Pancreas (tissue), 10 donors: ENCODE measurements around the gene NCKIPSD. TPM values are rescaled to one million over a fixed set of nuclear protein-coding genes. Genes with fewer than 3 reads are reported as not detected.
"Not testable (repeated sequence)": the region's sequence is repeated elsewhere in the genome, so short reads cannot be mapped to it uniquely, and the experiment has no call there.

ENCODE experiments used
- ATAC-seq, 4 donors: fragments of 200-7000 bp; cut with Tn5 transposase; one replicate each; pipeline versions ENCODE4 v1.8.0 to v1.9.1; 2020; ENCODE audit warnings: mild to moderate bottlenecking in 4 of 4, moderate library complexity in 4 of 4
- DNase-seq, 6 donors: peaks; one replicate each; pipeline ENCODE4 v3.0.0-alpha.2; 2020
- FAIRE-seq: peaks from 2 replicates; lab custom pipeline; 2012; peaks lifted over from hg19 to GRCh38; lab: Jason Lieb, UNC
- H3K27ac ChIP-seq, 4 donors: fragments of 200-600 bp; sonication (generic); 1 replicate in 3 of 4; 2 replicates in 1 of 4; pipeline versions ENCODE4 v1.5.0 to v1.8.0; 2020
- H3K27me3 ChIP-seq, 4 donors: fragments of 200-600 bp; one replicate each; pipeline ENCODE4 v1.8.0; 2021
- H3K36me3 ChIP-seq, 3 donors: fragments of 200-600 bp; sonication (generic) in 1 of 3; one replicate each; pipeline versions ENCODE4 v1.5.0 to v1.8.0; 2020 to 2021
- H3K4me1 ChIP-seq, 3 donors: fragments of 200-600 bp; one replicate each; pipeline ENCODE4 v1.8.0; 2021
- H3K4me3 ChIP-seq, 4 donors: fragments of 200-600 bp; sonication (generic) in 2 of 4; one replicate each; pipeline versions ENCODE4 v1.5.0 to v1.8.0; 2020 to 2021
- H3K9me3 ChIP-seq, 4 donors: fragments of 200-600 bp; one replicate each; pipeline ENCODE4 v1.8.0; 2021
- WGBS, 2 donors: extraction: QIAGEN DNeasy Blood & Tissue Kit; methylation state at CpG; one replicate each; pipeline ENCODE4 v1.1.7; 2013; 5-methylcytosine and 5-hydroxymethylcytosine counted together
- intact Hi-C, 3 donors: fragments of 100-400 bp; cut with DNase I; formaldehyde crosslinking; loops; one replicate each; pipeline versions ENCODE4 v1.11.1 to v1.14.2; 2022
- polyA plus RNA-seq, 2 donors: library from polyadenylated mRNA; stranded (reverse); fragments of 200-250 nt; gene quantifications; one replicate each; pipeline ENCODE4 v1.2.3, GENCODE V29; 2013
- total RNA-seq, 6 donors: library from RNA; stranded (reverse); fragmentation: NEBNext Ultra II Directional in 4 of 6; extraction: Animal tissue kit (Norgen Biotek cat#: 25700) in 4 of 6; gene quantifications; one replicate each; pipeline versions ENCODE4 v1.2.1 to v1.2.4, GENCODE V29; 2021 to 2023
- TF ChIP-seq, protein P1 (sequence below), 4 donors: fragments of 200-600 bp; sonication (generic) in 3 of 4; IDR thresholded peaks; one replicate each; pipeline versions ENCODE4 v1.5.0 to v1.8.0; 2021; ENCODE audit warnings: antibody characterized with exemption in 4 of 4
- donor health status: healthy with polysubstance abuse.
- donor health status: DM: no; HTN: no; CAD: no; lungs with moderate emphysema.
- donor health status: DM: no; HTN: no; CAD: no.
- donor health status: control.
- donor health status: control.
- donor health status: Bipolar disorder and iron deficiency.
- donor health status: DM: yes; HTN: yes; CAD: no.
- donor health status: DM: no; HTN: no; CAD: no.
- donor health status: DM: no; HTN: no; CAD: no.
- donor health status: DM: yes; HTN: yes; CAD: no.

Gene NCKIPSD
- total and polyA plus RNA-seq, 8 donors = 5.4 to 17.0 (median 7.5) TPM

DNA sequence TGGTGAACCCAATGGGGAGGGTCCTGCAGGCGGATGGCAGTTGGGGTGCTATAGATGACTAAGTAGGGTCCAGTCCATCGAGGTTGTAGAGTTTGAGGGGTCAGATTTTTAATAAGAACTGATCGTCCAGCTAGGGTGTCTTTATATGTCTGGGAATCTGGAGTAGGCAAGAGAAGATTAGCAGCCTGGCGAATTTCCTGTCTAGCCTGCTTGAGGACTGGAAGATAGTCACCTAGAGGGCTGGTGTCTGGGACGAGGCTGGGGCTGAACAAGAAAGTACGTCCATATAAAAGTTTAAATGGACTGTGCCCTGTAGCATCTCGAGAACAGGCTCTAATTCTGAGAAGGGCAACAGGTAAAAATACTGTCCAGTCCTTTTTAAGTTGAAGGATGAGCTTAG lies 38.0 kb upstream of the NCKIPSD start:
- Histone ChIP-seq H3K36me3 (no peaks in the 10 kb centered on the region), H3K4me3 (no peak overlapping the region), H3K9me3 (no peaks in the 10 kb centered on the region), H3K27ac (no peak overlapping the region), H3K27me3 (no peaks in the 10 kb centered on the region), H3K4me1 (no peaks in the 10 kb centered on the region)
- 87 to 88% methylated on average over 7 of the region's 7 CpGs for WGBS, 2 donors
- DNase-seq = no peak
- intact Hi-C loops = no loop called here
- TF ChIP-seq, protein P1, sequence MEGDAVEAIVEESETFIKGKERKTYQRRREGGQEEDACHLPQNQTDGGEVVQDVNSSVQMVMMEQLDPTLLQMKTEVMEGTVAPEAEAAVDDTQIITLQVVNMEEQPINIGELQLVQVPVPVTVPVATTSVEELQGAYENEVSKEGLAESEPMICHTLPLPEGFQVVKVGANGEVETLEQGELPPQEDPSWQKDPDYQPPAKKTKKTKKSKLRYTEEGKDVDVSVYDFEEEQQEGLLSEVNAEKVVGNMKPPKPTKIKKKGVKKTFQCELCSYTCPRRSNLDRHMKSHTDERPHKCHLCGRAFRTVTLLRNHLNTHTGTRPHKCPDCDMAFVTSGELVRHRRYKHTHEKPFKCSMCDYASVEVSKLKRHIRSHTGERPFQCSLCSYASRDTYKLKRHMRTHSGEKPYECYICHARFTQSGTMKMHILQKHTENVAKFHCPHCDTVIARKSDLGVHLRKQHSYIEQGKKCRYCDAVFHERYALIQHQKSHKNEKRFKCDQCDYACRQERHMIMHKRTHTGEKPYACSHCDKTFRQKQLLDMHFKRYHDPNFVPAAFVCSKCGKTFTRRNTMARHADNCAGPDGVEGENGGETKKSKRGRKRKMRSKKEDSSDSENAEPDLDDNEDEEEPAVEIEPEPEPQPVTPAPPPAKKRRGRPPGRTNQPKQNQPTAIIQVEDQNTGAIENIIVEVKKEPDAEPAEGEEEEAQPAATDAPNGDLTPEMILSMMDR (IDR thresholded peaks at IDR 0.05) = no peak
- no peak for FAIRE-seq
- no peak for ATAC-seq

DNA sequence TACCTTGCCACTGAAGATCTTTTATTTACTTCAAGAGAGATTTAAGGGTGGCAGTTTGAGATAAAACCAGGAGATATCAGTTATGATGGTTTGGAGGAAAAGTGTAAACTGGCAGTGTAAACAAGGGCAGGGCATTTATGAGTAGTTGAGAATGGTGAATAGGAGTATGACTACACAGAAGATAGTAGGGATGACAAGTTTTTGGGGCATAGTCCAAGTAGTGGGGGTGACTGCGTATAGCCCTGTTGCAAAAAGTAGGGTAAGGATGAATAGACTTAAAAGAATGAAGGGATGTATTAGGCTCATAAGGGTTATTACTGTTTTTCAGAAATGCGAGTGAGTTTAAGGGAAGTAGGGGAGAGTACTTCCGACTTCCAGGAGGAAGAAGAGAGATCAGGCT lies 37.6 kb upstream of the NCKIPSD start:
- 84 to 89% methylated on average over 3 of the region's 3 CpGs for WGBS, 2 donors
- H3K27me3 ChIP-seq, FAIRE-seq, H3K36me3 ChIP-seq, H3K4me1 ChIP-seq, ATAC-seq, H3K9me3 ChIP-seq, H3K4me3 ChIP-seq, intact Hi-C loops, H3K27ac ChIP-seq, DNase-seq: not testable (repeated sequence)

DNA sequence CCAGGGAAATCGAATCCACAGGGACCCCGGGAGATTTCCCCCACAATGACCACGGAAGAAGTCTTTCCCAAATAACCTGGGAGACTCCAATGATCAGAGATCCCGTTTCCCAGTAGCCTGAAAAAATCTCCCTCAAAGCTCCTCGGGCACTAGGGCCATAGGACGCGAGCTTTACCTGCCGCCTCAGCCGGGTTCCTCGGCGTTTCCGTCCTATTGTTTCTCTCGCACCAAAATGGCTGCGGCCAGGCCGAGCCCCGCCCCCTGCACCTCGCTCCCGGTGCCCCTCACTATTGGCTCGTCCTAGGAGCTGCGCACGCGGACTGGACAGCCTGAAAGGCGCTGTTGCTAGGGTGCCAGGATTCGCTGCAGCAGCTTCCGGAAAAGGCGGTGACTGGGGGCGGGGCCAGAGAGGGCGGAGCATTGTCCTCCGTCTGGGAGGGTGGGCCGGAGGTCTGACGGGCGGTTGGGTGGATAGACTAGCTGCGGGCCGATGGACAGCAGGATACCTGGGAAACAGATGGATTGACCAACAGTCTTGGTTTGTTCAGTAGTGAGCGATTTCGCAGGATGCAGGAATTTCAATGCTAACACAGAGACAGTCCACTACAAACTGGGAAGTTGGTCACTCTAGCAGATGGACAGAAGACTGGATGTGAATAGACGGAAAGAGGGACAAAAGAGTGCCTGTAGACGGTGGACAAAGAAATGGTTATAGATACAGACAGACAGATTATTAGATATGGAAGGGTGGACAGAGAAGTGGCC lies 31.4 kb upstream of the NCKIPSD start, which contains the start of gene IP6K2:
TSS of gene IP6K2 (minus strand) at position 240 of the 765 bp plus-strand sequence. CDS start 21,930 bp downstream, outside the sequence.
- Histone ChIP-seq H3K27me3 (no peaks in the 10 kb centered on the region), H3K27ac (peak within 1 kb of the TSS; percentile 67 to 85 (median 70)), H3K4me1 (peaks cover 7 to 19% (median 10%) of the 10 kb centered on the region in 3 donors), H3K36me3 (no peaks in the 10 kb centered on the region), H3K4me3 (peak within 1 kb of the TSS; percentile 60 to 82 (median 71)), H3K9me3 (no peaks in the 10 kb centered on the region)
- ATAC-seq = peak; percentile 98 to 99 (median 99)
- TF ChIP-seq, protein P1 (IDR thresholded peaks at IDR 0.05) = no peak
- intact Hi-C loops = no loop called here
- WGBS, 2 donors = 1% methylated on average over 38 of the region's 38 CpGs
- peak; percentile 57 for FAIRE-seq
- peak; percentile 98 to 100 (median 99) for DNase-seq

DNA sequence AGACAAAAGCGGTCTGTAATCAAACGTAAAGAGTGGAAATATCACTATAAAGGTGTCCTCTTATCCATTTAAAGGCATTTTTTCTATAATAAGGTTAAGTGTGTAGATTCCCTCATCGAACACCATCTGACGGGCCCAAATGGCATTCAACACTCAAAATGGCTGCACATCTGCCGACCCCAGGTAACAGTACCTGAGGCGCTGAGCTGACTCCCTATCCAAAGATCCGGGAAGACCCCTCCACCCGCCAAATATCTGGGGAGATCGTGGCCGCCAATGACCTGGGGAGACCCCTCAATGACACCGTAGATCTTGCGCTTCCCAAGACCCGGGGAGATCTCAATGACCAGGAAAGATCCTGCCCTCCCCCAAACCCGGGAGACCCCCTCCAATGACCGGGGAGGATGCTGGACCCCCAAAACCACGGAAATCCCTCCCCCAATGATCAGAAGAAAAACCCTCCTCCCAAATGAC lies 30.8 kb upstream of the NCKIPSD start:
- Histone ChIP-seq H3K27ac (peak overlapping the region; percentile 67 to 85 (median 70)), H3K4me1 (peaks cover 7 to 19% (median 10%) of the 10 kb centered on the region in 3 donors), H3K27me3 (no peaks in the 10 kb centered on the region), H3K4me3 (peak overlapping the region; percentile 60 to 82 (median 71)), H3K9me3 (no peaks in the 10 kb centered on the region), H3K36me3 (no peaks in the 10 kb centered on the region)
- ATAC-seq = peak in 3 of 4 donors; percentile 27 to 40 (median 27)
- 0 to 1% methylated on average over 16 of the region's 16 CpGs for WGBS, 2 donors
- intact Hi-C loops = no loop called here
- FAIRE-seq = no peak
- TF ChIP-seq, protein P1 (IDR thresholded peaks at IDR 0.05) = no peak
- peak in 4 of 6 donors; percentile 21 to 40 (median 26) for DNase-seq

DNA sequence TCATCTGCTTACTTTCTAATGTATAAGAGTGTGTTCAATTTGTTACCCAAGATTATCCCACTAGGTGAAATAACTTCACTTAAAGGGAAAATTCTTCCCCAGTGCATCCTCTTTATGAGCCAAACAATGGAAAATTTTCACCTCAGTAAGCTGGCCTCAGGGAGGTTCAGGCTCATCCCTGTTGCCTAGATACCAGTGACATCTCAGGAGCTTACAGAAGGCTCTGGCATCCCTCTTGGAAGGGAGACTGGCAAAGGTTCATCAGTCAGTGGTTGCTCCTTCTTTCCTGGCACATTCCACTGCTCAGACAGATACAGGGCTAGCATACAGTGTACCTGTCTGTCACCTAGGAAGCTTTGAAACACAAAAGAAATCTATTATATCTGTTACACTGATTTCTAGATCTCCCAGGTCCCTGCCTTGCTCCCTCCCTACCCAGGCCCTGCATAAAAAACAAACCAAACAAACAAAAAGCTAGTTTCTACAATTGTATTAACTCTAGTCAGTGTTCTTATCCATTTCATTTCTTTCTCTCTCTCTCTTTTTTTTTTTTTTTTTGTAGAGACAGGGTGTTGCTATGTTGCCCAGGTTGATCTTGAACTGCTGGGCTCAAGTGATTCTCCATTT lies 29.6 kb upstream of the NCKIPSD start:
- peak overlapping the region in 2 of 4 donors; percentile 66 to 82 for H3K4me3 ChIP-seq
- H3K27me3 ChIP-seq = no peaks in the 10 kb centered on the region
- H3K27ac ChIP-seq = no peak overlapping the region
- intact Hi-C loops = no loop called here
- TF ChIP-seq, protein P1 (IDR thresholded peaks at IDR 0.05) = no peak
- peaks cover 7 to 19% (median 10%) of the 10 kb centered on the region in 3 donors for H3K4me1 ChIP-seq
- FAIRE-seq (no peak), ATAC-seq (peak in 1 of 4 donors; percentile 5), DNase-seq (no peak)
- peaks cover 0 to 4% (median 0%) of the 10 kb centered on the region in 3 donors for H3K36me3 ChIP-seq
- no peaks in the 10 kb centered on the region for H3K9me3 ChIP-seq
